Thoracic aorta (tissue), 2 donors: ENCODE data around the gene ADAMTS16. TPM values are rescaled to one million over a fixed set of nuclear protein-coding genes. Genes with fewer than 3 reads are reported as not detected.

Source experiments
- ATAC-seq: fragments of 150-250 bp; one replicate; pipeline ENCODE4 v1.8.0; 2017; ENCODE audit warnings: low read depth; ENCODE audit not compliant: insufficient number of reproducible peaks, low FRiP score
- DNase-seq: peaks from one replicate; pipeline ENCODE4 v3.0.0-alpha.2; 2020; ENCODE audit warnings: low spot score
- H3K27ac ChIP-seq, 2 donors: fragments of 200-600 bp; sonication (generic); 1 replicate in 1 of 2; 2 replicates in 1 of 2; pipeline ENCODE4 v1.5.1; 2016; ENCODE audit warnings: mild to moderate bottlenecking in 2 of 2, moderate library complexity in 2 of 2
- H3K27me3 ChIP-seq: fragments of 200-600 bp; sonication (generic); replicated peaks from 2 replicates; pipeline ENCODE4 v1.6.0; 2016; ENCODE audit warnings: mild to moderate bottlenecking; ENCODE audit not compliant: insufficient read depth
- H3K36me3 ChIP-seq: fragments of 200-600 bp; sonication (generic); one replicate; pipeline ENCODE4 v1.5.1; 2016
- H3K4me1 ChIP-seq, 2 donors: fragments of 200-600 bp; sonication (generic); 1 replicate in 1 of 2; 2 replicates in 1 of 2; pipeline versions ENCODE4 v1.5.1 to v1.6.0; 2016; ENCODE audit warnings: low read depth in 2 of 2, mild to moderate bottlenecking in 1 of 2; ENCODE audit not compliant: control insufficient read depth in 1 of 2
- H3K4me3 ChIP-seq: fragments of 200-600 bp; sonication (generic); 2 replicates; pipeline ENCODE4 v1.5.1; 2016; ENCODE audit warnings: mild to moderate bottlenecking
- H3K9me3 ChIP-seq: fragments of 200-600 bp; sonication (generic); 2 replicates; pipeline ENCODE4 v1.5.1; 2016
- total RNA-seq, 2 donors: library from RNA; depleted of rRNA; stranded (reverse); fragments of >200 nt; gene quantifications; one replicate each; pipeline versions ENCODE4 v1.1.0 to v1.2.3, GENCODE V29; 2016
- TF ChIP-seq, protein P1 (sequence below): fragments of 200-600 bp; sonication (generic); IDR thresholded peaks from one replicate; pipeline ENCODE4 v1.5.1; 2019; ENCODE audit warnings: antibody characterized with exemption

The ADAMTS16 gene
- total RNA-seq, 2 donors from 2014 or later: not detected

DNA sequence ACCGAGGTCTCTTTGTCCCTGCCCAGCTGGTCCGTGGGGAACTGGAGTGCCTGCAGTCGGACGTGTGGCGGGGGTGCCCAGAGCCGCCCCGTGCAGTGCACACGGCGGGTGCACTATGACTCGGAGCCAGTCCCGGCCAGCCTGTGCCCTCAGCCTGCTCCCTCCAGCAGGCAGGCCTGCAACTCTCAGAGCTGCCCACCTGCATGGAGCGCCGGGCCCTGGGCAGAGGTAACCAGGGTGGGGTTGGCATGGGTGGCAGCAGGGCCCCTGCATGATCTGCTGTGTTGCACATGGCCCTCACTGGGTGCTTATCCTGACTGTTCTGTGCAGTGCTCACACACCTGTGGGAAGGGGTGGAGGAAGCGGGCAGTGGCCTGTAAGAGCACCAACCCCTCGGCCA lies 163.1 kb downstream of the ADAMTS16 start:
- Histone ChIP-seq H3K4me3 (no peak overlapping the region), H3K9me3 (peaks cover 8% of the 10 kb centered on the region), H3K27me3 (no peaks in the 10 kb centered on the region), H3K36me3 (no peaks in the 10 kb centered on the region), H3K27ac (no peak overlapping the region), H3K4me1 (no peaks in the 10 kb centered on the region)
- DNase-seq: no peak
- TF ChIP-seq, protein P1, sequence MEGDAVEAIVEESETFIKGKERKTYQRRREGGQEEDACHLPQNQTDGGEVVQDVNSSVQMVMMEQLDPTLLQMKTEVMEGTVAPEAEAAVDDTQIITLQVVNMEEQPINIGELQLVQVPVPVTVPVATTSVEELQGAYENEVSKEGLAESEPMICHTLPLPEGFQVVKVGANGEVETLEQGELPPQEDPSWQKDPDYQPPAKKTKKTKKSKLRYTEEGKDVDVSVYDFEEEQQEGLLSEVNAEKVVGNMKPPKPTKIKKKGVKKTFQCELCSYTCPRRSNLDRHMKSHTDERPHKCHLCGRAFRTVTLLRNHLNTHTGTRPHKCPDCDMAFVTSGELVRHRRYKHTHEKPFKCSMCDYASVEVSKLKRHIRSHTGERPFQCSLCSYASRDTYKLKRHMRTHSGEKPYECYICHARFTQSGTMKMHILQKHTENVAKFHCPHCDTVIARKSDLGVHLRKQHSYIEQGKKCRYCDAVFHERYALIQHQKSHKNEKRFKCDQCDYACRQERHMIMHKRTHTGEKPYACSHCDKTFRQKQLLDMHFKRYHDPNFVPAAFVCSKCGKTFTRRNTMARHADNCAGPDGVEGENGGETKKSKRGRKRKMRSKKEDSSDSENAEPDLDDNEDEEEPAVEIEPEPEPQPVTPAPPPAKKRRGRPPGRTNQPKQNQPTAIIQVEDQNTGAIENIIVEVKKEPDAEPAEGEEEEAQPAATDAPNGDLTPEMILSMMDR: no peak
- ATAC-seq: no peak

DNA sequence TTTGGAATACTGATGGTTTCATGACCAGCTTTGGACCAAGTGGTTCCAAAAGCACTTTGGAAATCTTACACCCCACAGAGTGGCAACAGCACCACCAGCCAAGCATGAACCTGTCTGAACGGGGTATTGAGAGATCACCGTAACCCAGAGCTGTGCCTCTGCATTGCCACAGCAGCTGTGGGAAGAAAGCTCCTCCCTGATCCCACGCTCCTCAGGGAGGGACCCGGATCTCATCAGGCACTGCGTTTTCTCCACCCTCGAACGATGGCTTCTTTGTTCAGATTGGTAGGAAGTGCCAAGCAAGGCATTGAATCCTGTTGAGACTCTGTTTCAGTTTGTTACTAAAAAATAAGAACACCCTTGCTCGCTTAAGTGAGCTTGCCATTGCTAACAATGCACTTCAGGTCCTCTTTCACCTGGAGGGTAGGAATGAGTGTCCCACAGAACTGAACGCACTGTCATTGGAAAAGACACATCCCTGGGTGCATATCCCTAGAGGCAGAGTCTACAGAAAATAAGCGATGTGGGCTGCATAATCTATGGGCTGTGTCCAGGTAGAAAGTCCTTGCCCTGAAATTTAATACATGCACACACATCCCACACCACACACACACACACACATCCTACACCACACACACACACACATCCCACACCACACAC lies 164.4 kb downstream of the ADAMTS16 start:
- peaks cover 8% of the 10 kb centered on the region for H3K9me3 ChIP-seq
- H3K27ac ChIP-seq: no peak overlapping the region
- no peaks in the 10 kb centered on the region for H3K36me3 ChIP-seq
- ATAC-seq: no peak
- no peaks in the 10 kb centered on the region for H3K27me3 ChIP-seq
- H3K4me3 ChIP-seq: no peak overlapping the region
- TF ChIP-seq, protein P1: no peak
- no peaks in the 10 kb centered on the region for H3K4me1 ChIP-seq
- no peak for DNase-seq

DNA sequence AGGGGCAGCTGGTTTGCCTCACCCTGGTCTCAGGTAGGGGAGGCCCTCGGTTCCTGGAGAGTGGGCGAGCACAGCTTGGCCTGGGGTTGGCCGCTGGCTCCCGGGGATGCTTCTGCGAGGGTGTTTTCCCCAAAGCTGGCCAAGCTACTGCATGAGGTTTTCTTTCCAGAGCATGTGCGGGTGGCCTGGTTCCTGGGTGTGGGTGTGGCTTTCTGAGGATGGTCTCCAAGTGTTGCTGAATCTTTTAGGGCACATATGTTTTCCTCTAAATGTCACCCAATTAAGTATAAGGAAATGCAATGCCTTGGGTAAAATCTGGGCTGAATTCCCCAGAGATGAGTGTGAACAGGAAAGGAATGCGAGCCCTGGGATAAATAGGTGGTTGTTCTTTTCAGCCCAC lies 166.6 kb downstream of the ADAMTS16 start:
- Histone ChIP-seq H3K9me3 (peaks cover 6% of the 10 kb centered on the region), H3K36me3 (no peaks in the 10 kb centered on the region), H3K27me3 (no peaks in the 10 kb centered on the region), H3K27ac (no peak overlapping the region), H3K4me1 (no peaks in the 10 kb centered on the region), H3K4me3 (no peak overlapping the region)
- DNase-seq: no peak
- TF ChIP-seq, protein P1: no peak
- ATAC-seq: no peak

DNA sequence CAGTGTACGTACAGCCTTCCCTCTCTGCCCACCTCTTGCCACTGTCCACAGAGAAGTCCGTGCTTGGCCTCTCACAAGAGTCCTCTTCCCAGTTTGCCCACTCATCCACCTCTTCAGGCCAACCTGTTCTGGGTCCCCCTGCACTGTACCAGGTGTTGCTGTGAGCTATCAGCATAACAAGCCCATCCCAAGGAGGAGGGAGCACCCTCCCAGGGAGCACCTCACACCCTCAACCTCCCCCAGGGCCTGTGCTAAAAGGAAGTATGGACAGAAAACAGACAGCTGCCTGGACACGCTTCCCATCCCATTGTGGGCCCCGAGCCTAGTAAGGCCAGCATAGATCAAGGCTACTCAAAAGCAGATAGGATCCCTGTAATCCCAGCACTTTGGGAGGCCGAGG lies 168.2 kb downstream of the ADAMTS16 start:
- no peaks in the 10 kb centered on the region for H3K4me1 ChIP-seq
- H3K36me3 ChIP-seq: no peaks in the 10 kb centered on the region
- H3K4me3 ChIP-seq: no peak overlapping the region
- ATAC-seq (no peak), DNase-seq (no peak)
- H3K27ac ChIP-seq: no peak overlapping the region
- TF ChIP-seq, protein P1: no peak
- no peaks in the 10 kb centered on the region for H3K9me3 ChIP-seq
- no peaks in the 10 kb centered on the region for H3K27me3 ChIP-seq

DNA sequence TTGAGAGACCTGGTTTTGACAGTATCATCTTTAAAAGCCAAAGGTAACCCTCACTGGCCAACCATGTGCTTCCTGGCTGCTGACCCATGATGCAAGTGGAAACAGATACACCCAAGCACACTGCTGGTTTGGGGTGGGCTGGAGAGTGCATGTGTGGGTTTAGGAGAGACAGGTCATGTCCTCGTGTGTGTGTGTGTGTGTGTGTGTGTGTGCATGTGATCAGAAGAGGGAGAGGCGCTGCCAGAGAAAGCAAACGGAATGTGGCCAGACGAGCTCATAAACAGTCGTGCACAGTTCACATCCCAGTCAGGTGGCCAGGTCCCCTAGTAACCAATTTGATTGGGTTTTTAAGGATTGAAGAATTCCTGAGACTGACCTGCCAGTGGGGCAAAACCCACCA lies 169.5 kb downstream of the ADAMTS16 start:
- TF ChIP-seq, protein P1: no peak
- Histone ChIP-seq H3K4me3 (no peak overlapping the region), H3K36me3 (no peaks in the 10 kb centered on the region), H3K27ac (no peak overlapping the region), H3K27me3 (no peaks in the 10 kb centered on the region), H3K4me1 (no peaks in the 10 kb centered on the region), H3K9me3 (no peaks in the 10 kb centered on the region)
- ATAC-seq (no peak), DNase-seq (no peak)
